HEK293 (cell line): Measurements from ENCODE around the gene HJURP.

ENCODE experiments used
- CTCF ChIA-PET: fragments of 350-600 bp; formaldehyde crosslinking; extraction: SDS; loops from one replicate; lab custom pipeline; 2021; ENCODE audit warnings: antibody characterized with exemption; lab: Yijun Ruan, JAX
- POLR2A ChIA-PET: fragments of 300-600 bp; formaldehyde crosslinking; extraction: SDS; loops from one replicate; lab custom pipeline; 2020; ENCODE audit warnings: antibody characterized with exemption, inconsistent platforms; lab: Yijun Ruan, JAX
- H3K27ac ChIP-seq: fragments of 200-500 bp; sonication (Bioruptor generic); 2 replicates; pipeline ENCODE4 v1.5.1; 2014; ENCODE audit warnings: low read depth, low read length, control low read depth, inconsistent platforms; ENCODE audit errors: extremely low read depth
- H3K36me3 ChIP-seq, 2 experiments: fragments of 200-500 bp in 1 of 2; sonication (Bioruptor generic) in 1 of 2; 1 replicate in 1 of 2; 2 replicates in 1 of 2; pipeline ENCODE4 v1.5.1; 2014 to 2017; ENCODE audit warnings: inconsistent platforms in 2 of 2, low read length in 2 of 2; ENCODE audit not compliant: control insufficient read depth in 2 of 2, insufficient read depth in 1 of 2
- H3K4me1 ChIP-seq: fragments of 200-500 bp; sonication (Bioruptor generic); 2 replicates; pipeline ENCODE4 v1.5.1; 2014; ENCODE audit warnings: mild to moderate bottlenecking, low read length, inconsistent platforms; ENCODE audit not compliant: control insufficient read depth, insufficient read depth
- H3K4me3 ChIP-seq: 2 replicates; pipeline ENCODE4 v1.5.1; 2011; ENCODE audit warnings: low read depth, mild to moderate bottlenecking, control low read depth, low read length, moderate library complexity
- H3K9me3 ChIP-seq: fragments of 200-500 bp; sonication (Bioruptor generic); 2 replicates; pipeline ENCODE4 v1.5.1; 2014; ENCODE audit warnings: low read depth, low read length, inconsistent platforms; ENCODE audit not compliant: control insufficient read depth, insufficient read depth
- BCL11A ChIP-seq: fragments of 450-650 bp; formaldehyde crosslinking; IDR thresholded peaks from 2 replicates; pipeline ENCODE4 v1.5.1; 2016; ENCODE audit warnings: low read depth, missing biosample characterization, missing genetic modification characterization
- IKZF3 ChIP-seq: fragments of 450-650 bp; IDR thresholded peaks from 2 replicates; pipeline ENCODE4 v1.5.0; 2018; ENCODE audit warnings: missing biosample characterization, mild to moderate bottlenecking, missing genetic modification characterization, moderate library complexity
- OSR2 ChIP-seq: fragments of 450-650 bp; formaldehyde crosslinking; IDR thresholded peaks from 2 replicates; pipeline ENCODE4 v1.5.1; 2016; ENCODE audit warnings: missing biosample characterization, missing genetic modification characterization
- ZBTB17 ChIP-seq: fragments of 450-650 bp; formaldehyde crosslinking; IDR thresholded peaks from 2 replicates; pipeline ENCODE4 v1.5.1; 2016; ENCODE audit warnings: missing biosample characterization, missing genetic modification characterization
- ZNF169 ChIP-seq: fragments of 450-650 bp; formaldehyde crosslinking; IDR thresholded peaks from 2 replicates; pipeline ENCODE4 v1.5.1; 2016; ENCODE audit warnings: missing biosample characterization, missing genetic modification characterization
- ZNF292 ChIP-seq: fragments of 450-650 bp; formaldehyde crosslinking; IDR thresholded peaks from 2 replicates; pipeline ENCODE4 v1.5.1; 2016; ENCODE audit warnings: low read depth, missing biosample characterization, missing genetic modification characterization, borderline replicate concordance
- ZNF311 ChIP-seq: fragments of 450-650 bp; formaldehyde crosslinking; IDR thresholded peaks from 2 replicates; pipeline ENCODE4 v1.5.1; 2017; ENCODE audit warnings: missing biosample characterization, missing genetic modification characterization, borderline replicate concordance
- ZNF366 ChIP-seq: fragments of 450-650 bp; formaldehyde crosslinking; conservative IDR thresholded peaks from 2 replicates; pipeline ENCODE4 v1.5.1; 2016; ENCODE audit warnings: missing biosample characterization, missing genetic modification characterization
- ZNF433 ChIP-seq: fragments of 450-650 bp; formaldehyde crosslinking; IDR thresholded peaks from 2 replicates; pipeline ENCODE4 v1.5.1; 2016; ENCODE audit warnings: missing biosample characterization, missing genetic modification characterization, low read depth
- ZNF510 ChIP-seq: fragments of 450-650 bp; formaldehyde crosslinking; IDR thresholded peaks from 2 replicates; pipeline ENCODE4 v1.5.1; 2018; ENCODE audit warnings: mild to moderate bottlenecking, missing genetic modification characterization, missing biosample characterization; ENCODE audit not compliant: insufficient replicate concordance
- ZNF530 ChIP-seq: fragments of 450-650 bp; formaldehyde crosslinking; IDR thresholded peaks from 2 replicates; pipeline ENCODE4 v1.5.1; 2016; ENCODE audit warnings: low read depth, missing biosample characterization, missing genetic modification characterization
- ZNF549 ChIP-seq: fragments of 450-650 bp; IDR thresholded peaks from 2 replicates; pipeline ENCODE4 v1.5.1; 2018; ENCODE audit warnings: missing biosample characterization, missing genetic modification characterization, mild to moderate bottlenecking, inconsistent platforms, moderate library complexity
- ZNF555 ChIP-seq: fragments of 450-650 bp; formaldehyde crosslinking; conservative IDR thresholded peaks from 2 replicates; pipeline ENCODE4 v1.5.1; 2017; ENCODE audit warnings: missing biosample characterization, mild to moderate bottlenecking, missing genetic modification characterization, inconsistent platforms
- ZNF585B ChIP-seq: fragments of 450-650 bp; formaldehyde crosslinking; IDR thresholded peaks from 2 replicates; pipeline ENCODE4 v1.5.1; 2016; ENCODE audit warnings: missing biosample characterization, missing genetic modification characterization
- TF ChIP-seq, protein P1 (sequence below): fragments of 450-650 bp; formaldehyde crosslinking; IDR thresholded peaks from 2 replicates; pipeline ENCODE4 v1.5.1; 2017; ENCODE audit warnings: missing biosample characterization, mild to moderate bottlenecking, missing genetic modification characterization, moderate library complexity
- TF ChIP-seq, protein P2 (sequence below): fragments of 450-650 bp; formaldehyde crosslinking; IDR thresholded peaks from 2 replicates; pipeline ENCODE4 v1.5.1; 2016; ENCODE audit warnings: missing biosample characterization, missing genetic modification characterization
- TF ChIP-seq, protein P3 (sequence below): fragments of 450-650 bp; formaldehyde crosslinking; conservative IDR thresholded peaks from 2 replicates; pipeline ENCODE4 v1.5.1; 2016; ENCODE audit warnings: low read depth, missing biosample characterization, missing genetic modification characterization
- TF ChIP-seq, protein P4 (sequence below): fragments of 450-650 bp; formaldehyde crosslinking; IDR thresholded peaks from 2 replicates; pipeline ENCODE4 v1.5.1; 2017; ENCODE audit warnings: missing biosample characterization, missing genetic modification characterization
- TF ChIP-seq, protein P5 (sequence below): fragments of 450-650 bp; formaldehyde crosslinking; IDR thresholded peaks from 2 replicates; pipeline ENCODE4 v1.5.1; 2016; ENCODE audit warnings: missing biosample characterization, missing genetic modification characterization

Gene HJURP

DNA sequence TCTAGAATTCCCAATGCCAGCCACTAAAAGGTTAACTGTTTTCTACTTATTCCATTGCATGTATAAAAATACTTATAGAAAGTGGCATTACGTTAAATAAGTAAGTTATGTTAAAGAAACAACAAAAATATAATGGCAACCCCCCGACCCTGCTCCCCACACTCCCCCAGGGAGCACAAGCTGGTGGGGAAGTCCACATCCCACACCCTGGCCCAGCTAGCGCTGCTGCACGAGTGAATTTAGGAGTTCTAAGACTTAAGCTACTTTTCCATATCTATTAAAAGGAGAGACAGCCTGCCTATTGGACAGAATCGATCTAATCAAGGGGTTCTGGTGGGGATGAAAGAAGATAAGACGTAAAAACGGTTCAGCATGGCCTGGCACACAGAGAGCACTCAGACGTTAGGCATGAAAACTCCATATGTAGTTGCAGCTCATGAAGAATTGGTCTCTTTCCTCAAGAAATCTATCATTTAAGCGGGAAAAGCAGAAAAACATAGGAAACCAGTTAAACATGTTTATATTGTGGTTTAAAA, 16.6 kb downstream of the HJURP start:
- no peak for TF ChIP-seq ZNF311 (tag by site-specific recombination)
- TF ChIP-seq, protein P1, sequence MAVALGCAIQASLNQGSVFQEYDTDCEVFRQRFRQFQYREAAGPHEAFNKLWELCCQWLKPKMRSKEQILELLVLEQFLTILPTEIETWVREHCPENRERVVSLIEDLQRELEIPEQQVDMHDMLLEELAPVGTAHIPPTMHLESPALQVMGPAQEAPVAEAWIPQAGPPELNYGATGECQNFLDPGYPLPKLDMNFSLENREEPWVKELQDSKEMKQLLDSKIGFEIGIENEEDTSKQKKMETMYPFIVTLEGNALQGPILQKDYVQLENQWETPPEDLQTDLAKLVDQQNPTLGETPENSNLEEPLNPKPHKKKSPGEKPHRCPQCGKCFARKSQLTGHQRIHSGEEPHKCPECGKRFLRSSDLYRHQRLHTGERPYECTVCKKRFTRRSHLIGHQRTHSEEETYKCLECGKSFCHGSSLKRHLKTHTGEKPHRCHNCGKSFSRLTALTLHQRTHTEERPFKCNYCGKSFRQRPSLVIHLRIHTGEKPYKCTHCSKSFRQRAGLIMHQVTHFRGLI = no peak
- TF ChIP-seq ZBTB17 (tag by site-specific recombination) = no peak
- TF ChIP-seq, protein P2, sequence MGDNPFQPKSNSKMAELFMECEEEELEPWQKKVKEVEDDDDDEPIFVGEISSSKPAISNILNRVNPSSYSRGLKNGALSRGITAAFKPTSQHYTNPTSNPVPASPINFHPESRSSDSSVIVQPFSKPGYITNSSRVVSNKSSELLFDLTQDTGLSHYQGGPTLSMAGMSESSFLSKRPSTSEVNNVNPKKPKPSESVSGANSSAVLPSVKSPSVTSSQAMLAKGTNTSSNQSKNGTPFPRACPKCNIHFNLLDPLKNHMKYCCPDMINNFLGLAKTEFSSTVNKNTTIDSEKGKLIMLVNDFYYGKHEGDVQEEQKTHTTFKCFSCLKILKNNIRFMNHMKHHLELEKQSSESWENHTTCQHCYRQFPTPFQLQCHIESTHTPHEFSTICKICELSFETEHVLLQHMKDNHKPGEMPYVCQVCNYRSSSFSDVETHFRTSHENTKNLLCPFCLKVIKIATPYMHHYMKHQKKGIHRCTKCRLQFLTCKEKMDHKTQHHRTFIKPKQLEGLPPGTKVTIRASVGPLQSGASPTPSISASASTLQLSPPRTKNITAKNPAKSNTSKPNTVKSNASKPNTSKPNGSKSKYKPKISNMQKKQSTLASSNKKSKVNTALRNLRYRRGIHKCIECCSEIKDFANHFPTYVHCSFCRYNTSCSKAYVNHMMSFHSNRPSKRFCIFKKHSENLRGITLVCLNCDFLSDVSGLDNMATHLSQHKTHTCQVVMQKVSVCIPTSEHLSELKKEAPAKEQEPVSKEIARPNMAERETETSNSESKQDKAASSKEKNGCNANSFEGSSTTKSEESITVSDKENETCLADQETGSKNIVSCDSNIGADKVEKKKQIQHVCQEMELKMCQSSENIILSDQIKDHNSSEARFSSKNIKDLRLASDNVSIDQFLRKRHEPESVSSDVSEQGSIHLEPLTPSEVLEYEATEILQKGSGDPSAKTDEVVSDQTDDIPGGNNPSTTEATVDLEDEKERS (tag by site-specific recombination) = no peak
- no peak for TF ChIP-seq BCL11A
- TF ChIP-seq OSR2 = no peak
- TF ChIP-seq, protein P3, sequence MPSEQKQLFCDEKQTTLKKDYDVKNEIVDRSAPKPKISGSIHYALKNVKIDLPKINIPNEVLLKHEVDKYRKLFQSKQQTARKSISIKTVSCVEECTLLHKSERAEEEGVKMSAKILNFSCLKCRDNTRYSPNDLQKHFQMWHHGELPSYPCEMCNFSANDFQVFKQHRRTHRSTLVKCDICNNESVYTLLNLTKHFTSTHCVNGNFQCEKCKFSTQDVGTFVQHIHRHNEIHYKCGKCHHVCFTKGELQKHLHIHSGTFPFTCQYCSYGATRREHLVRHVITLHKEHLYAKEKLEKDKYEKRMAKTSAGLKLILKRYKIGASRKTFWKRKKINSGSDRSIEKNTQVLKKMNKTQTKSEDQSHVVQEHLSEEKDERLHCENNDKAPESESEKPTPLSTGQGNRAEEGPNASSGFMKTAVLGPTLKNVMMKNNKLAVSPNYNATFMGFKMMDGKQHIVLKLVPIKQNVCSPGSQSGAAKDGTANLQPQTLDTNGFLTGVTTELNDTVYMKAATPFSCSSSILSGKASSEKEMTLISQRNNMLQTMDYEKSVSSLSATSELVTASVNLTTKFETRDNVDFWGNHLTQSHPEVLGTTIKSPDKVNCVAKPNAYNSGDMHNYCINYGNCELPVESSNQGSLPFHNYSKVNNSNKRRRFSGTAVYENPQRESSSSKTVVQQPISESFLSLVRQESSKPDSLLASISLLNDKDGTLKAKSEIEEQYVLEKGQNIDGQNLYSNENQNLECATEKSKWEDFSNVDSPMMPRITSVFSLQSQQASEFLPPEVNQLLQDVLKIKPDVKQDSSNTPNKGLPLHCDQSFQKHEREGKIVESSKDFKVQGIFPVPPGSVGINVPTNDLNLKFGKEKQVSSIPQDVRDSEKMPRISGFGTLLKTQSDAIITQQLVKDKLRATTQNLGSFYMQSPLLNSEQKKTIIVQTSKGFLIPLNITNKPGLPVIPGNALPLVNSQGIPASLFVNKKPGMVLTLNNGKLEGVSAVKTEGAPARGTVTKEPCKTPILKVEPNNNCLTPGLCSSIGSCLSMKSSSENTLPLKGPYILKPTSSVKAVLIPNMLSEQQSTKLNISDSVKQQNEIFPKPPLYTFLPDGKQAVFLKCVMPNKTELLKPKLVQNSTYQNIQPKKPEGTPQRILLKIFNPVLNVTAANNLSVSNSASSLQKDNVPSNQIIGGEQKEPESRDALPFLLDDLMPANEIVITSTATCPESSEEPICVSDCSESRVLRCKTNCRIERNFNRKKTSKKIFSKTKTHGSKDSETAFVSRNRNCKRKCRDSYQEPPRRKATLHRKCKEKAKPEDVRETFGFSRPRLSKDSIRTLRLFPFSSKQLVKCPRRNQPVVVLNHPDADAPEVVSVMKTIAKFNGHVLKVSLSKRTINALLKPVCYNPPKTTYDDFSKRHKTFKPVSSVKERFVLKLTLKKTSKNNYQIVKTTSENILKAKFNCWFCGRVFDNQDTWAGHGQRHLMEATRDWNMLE (tag by site-specific recombination) = no peak
- TF ChIP-seq ZNF292 = no peak
- TF ChIP-seq ZNF549 = no peak
- TF ChIP-seq, protein P4, sequence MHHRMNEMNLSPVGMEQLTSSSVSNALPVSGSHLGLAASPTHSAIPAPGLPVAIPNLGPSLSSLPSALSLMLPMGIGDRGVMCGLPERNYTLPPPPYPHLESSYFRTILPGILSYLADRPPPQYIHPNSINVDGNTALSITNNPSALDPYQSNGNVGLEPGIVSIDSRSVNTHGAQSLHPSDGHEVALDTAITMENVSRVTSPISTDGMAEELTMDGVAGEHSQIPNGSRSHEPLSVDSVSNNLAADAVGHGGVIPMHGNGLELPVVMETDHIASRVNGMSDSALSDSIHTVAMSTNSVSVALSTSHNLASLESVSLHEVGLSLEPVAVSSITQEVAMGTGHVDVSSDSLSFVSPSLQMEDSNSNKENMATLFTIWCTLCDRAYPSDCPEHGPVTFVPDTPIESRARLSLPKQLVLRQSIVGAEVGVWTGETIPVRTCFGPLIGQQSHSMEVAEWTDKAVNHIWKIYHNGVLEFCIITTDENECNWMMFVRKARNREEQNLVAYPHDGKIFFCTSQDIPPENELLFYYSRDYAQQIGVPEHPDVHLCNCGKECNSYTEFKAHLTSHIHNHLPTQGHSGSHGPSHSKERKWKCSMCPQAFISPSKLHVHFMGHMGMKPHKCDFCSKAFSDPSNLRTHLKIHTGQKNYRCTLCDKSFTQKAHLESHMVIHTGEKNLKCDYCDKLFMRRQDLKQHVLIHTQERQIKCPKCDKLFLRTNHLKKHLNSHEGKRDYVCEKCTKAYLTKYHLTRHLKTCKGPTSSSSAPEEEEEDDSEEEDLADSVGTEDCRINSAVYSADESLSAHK (tag by site-specific recombination) = no peak
- TF ChIP-seq ZNF530 (tag by site-specific recombination) = no peak
- no peak for TF ChIP-seq ZNF366 (tag by site-specific recombination)
- TF ChIP-seq ZNF555 (tag by site-specific recombination) = no peak
- TF ChIP-seq IKZF3 (tag by site-specific recombination) = no peak
- TF ChIP-seq, protein P5, sequence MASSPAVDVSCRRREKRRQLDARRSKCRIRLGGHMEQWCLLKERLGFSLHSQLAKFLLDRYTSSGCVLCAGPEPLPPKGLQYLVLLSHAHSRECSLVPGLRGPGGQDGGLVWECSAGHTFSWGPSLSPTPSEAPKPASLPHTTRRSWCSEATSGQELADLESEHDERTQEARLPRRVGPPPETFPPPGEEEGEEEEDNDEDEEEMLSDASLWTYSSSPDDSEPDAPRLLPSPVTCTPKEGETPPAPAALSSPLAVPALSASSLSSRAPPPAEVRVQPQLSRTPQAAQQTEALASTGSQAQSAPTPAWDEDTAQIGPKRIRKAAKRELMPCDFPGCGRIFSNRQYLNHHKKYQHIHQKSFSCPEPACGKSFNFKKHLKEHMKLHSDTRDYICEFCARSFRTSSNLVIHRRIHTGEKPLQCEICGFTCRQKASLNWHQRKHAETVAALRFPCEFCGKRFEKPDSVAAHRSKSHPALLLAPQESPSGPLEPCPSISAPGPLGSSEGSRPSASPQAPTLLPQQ (tag by site-specific recombination) = no peak
- TF ChIP-seq ZNF433 = no peak
- no peak for TF ChIP-seq ZNF585B (tag by site-specific recombination)
- no peak for TF ChIP-seq ZNF169 (tag by site-specific recombination)
- no peak for TF ChIP-seq ZNF510 (tag by site-specific recombination)
- Histone ChIP-seq H3K27ac (no peak overlapping the region), H3K4me3 (no peak overlapping the region), H3K9me3 (no peaks in the 10 kb centered on the region), H3K4me1 (no peaks in the 10 kb centered on the region), H3K36me3 (peaks cover 43 to 97% of the 10 kb centered on the region in 2 experiments)
- POLR2A ChIA-PET = interaction anchor here (1.4 kb wide), 1 partner anchor 12 kb away, joined by 3 read pairs; no protein-coding TSS in a partner anchor
- CTCF ChIA-PET = interaction anchor here (0.9 kb wide), 2 partner anchors 20 to 91 kb away, joined by 3 to 4 read pairs; no protein-coding TSS in a partner anchor
